Nephron (organoid): ENCODE data around the gene C5orf47.

Experiments
- H3K27ac Mint-ChIP-seq, 3 experiments: 2 replicates each; pipeline ENCODE4 v1.8.0; 2020; ENCODE audit warnings: mixed read lengths in 3 of 3, mild to moderate bottlenecking in 2 of 3, moderate library complexity in 1 of 3
- H3K27me3 Mint-ChIP-seq: 2 replicates; pipeline ENCODE4 v1.8.0; 2021; ENCODE audit warnings: low read depth, mild to moderate bottlenecking, moderate library complexity, mixed read lengths
- H3K36me3 Mint-ChIP-seq: 2 replicates; pipeline ENCODE4 v1.8.0; 2020; ENCODE audit warnings: low read depth, mixed read lengths
- H3K4me1 Mint-ChIP-seq: 2 replicates; pipeline ENCODE4 v1.8.0; 2020; ENCODE audit warnings: mixed read lengths
- H3K4me3 Mint-ChIP-seq, 3 experiments: 2 replicates each; pipeline ENCODE4 v1.8.0; 2020; ENCODE audit warnings: mild to moderate bottlenecking in 3 of 3, mixed read lengths in 3 of 3, moderate library complexity in 2 of 3
- H3K9me3 Mint-ChIP-seq: 2 replicates; pipeline ENCODE4 v1.8.0; 2020; ENCODE audit warnings: mixed read lengths
- TF ChIP-seq, protein P1 (sequence below), 3 experiments: fragments of 200-600 bp; sonication (generic); IDR thresholded peaks; one replicate each; pipeline ENCODE4 v1.5.0; 2021; ENCODE audit warnings: antibody characterized with exemption in 3 of 3; ENCODE audit not compliant: unreplicated experiment in 3 of 3

C5orf47 gene

DNA sequence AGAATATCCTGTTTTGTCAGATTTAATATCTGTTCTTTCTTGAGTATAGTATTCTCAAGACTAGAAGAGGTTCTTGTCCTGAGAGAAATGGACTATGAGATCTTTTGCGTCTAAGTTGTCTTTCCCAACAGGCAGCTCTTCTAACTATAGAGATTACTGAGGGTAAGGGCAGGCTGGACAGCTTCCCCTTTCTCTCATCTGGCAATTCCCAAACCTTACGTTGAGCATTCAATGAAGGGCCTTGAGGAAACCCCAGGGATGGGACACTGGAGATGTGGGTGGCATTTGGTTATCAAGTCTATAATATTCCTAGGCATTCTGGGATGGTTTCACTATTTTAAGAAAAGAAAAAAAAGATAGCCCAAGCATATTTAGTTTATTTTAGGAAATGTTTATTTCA, 28.0 kb upstream of the C5orf47 start:
- H3K4me3 Mint-ChIP-seq = peak overlapping the region in 1 of 3 experiments; percentile 50
- no peaks in the 10 kb centered on the region for H3K27me3 Mint-ChIP-seq
- no peak overlapping the region for H3K27ac Mint-ChIP-seq
- no peaks in the 10 kb centered on the region for H3K9me3 Mint-ChIP-seq
- peaks cover 20% of the 10 kb centered on the region for H3K36me3 Mint-ChIP-seq
- H3K4me1 Mint-ChIP-seq = peaks cover 28% of the 10 kb centered on the region
- TF ChIP-seq, protein P1, sequence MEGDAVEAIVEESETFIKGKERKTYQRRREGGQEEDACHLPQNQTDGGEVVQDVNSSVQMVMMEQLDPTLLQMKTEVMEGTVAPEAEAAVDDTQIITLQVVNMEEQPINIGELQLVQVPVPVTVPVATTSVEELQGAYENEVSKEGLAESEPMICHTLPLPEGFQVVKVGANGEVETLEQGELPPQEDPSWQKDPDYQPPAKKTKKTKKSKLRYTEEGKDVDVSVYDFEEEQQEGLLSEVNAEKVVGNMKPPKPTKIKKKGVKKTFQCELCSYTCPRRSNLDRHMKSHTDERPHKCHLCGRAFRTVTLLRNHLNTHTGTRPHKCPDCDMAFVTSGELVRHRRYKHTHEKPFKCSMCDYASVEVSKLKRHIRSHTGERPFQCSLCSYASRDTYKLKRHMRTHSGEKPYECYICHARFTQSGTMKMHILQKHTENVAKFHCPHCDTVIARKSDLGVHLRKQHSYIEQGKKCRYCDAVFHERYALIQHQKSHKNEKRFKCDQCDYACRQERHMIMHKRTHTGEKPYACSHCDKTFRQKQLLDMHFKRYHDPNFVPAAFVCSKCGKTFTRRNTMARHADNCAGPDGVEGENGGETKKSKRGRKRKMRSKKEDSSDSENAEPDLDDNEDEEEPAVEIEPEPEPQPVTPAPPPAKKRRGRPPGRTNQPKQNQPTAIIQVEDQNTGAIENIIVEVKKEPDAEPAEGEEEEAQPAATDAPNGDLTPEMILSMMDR (IDR thresholded peaks at IDR 0.05; ENCODE audit: unreplicated experiment in 3 of 3) = no peak

DNA sequence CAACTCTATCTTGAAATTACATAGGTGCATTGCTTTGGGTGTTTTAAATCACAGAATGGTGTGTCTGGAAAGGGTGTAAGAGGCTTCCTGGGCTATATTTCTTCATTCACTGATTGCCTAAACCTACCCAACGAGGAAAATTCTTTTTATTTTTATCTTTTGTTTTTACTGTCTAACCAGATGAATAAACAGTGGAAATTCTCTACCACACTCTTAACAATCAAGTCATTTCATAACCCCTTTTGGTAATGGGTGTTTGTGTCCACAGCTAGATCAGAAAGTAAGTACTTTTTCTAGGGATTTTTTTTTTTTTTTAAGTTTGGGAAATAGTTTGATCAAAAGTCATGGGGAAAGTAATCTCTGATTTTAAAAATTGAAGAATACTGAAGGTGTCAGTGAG, 27.6 kb upstream of the C5orf47 start:
- Mint-ChIP-seq H3K27ac (no peak overlapping the region), H3K4me1 (peaks cover 25% of the 10 kb centered on the region), H3K9me3 (no peaks in the 10 kb centered on the region), H3K4me3 (no peak overlapping the region), H3K36me3 (peaks cover 16% of the 10 kb centered on the region), H3K27me3 (no peaks in the 10 kb centered on the region)
- TF ChIP-seq, protein P1 (IDR thresholded peaks at IDR 0.05; ENCODE audit: unreplicated experiment in 3 of 3) = no peak

DNA sequence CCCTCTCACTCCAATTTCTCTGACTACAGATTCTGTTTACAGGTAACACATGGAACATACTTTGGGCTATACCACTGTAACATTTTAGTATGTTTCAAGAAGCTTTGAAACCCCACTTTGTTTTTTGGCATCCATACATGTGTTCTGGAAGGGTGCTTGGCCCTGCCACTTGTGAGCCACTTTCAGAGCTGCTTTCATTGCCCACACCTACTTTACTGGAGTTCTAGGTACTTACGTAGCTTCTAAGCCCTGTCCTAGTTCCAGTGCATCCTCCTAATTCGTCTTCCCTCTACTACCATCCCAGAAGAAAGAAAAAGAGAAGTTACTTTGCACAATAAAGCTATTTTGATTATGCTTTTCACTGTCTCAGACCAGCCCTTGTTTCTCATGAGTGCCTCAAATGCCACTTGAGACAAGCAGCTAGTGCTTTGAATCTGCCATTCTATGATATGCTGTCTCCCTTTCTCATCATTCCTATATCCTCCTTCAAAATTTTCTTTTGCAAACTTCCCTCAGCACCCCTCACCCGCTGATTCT, 26.5 kb upstream of the C5orf47 start:
- TF ChIP-seq, protein P1 (IDR thresholded peaks at IDR 0.05; ENCODE audit: unreplicated experiment in 3 of 3) = no peak
- Mint-ChIP-seq H3K4me3 (peak overlapping the region in 2 of 3 experiments; percentile 31 to 85), H3K27ac (peak overlapping the region; percentile 96 to 99 (median 99)), H3K27me3 (no peaks in the 10 kb centered on the region), H3K4me1 (peaks cover 30% of the 10 kb centered on the region), H3K36me3 (peaks cover 13% of the 10 kb centered on the region), H3K9me3 (no peaks in the 10 kb centered on the region)

DNA sequence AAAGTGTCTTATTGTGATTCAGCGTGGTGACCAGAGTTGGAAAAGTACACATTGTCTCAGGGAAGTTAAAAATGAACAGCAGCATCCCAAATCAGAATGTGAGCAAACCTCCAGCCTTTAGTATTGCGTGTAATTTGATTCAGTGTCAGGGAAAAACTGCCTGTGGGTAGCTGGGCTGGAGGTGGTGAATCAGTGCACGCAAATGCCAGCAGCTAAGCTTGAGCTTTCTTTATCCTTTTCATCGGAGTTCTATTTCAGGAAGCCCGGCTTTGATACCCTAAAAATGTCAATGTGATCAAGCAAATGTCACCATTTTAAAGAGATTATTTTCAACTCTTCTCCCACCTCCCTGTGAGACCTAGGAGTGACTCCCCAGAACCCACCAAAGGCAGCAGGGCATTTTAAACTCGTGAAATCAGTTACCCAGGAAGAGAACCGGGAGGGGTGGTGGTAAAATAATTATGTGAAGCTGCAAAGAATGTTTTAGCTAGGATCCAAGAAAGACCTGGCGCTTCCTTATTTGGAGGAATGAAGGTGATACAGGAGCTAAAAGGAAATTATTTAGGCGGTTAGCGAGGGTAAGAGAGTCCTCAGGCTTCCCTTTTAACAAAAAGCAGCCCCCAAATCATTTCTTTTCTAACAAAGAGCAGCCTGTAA, 25.7 kb upstream of the C5orf47 start:
- peak overlapping the region; percentile 78 to 92 (median 85) for H3K4me3 Mint-ChIP-seq
- peak overlapping the region; percentile 96 to 99 (median 99) for H3K27ac Mint-ChIP-seq
- peaks cover 38% of the 10 kb centered on the region for H3K4me1 Mint-ChIP-seq
- peaks cover 10% of the 10 kb centered on the region for H3K36me3 Mint-ChIP-seq
- TF ChIP-seq, protein P1 (IDR thresholded peaks at IDR 0.05; ENCODE audit: unreplicated experiment in 3 of 3) = no peak
- no peaks in the 10 kb centered on the region for H3K9me3 Mint-ChIP-seq
- H3K27me3 Mint-ChIP-seq = no peaks in the 10 kb centered on the region

DNA sequence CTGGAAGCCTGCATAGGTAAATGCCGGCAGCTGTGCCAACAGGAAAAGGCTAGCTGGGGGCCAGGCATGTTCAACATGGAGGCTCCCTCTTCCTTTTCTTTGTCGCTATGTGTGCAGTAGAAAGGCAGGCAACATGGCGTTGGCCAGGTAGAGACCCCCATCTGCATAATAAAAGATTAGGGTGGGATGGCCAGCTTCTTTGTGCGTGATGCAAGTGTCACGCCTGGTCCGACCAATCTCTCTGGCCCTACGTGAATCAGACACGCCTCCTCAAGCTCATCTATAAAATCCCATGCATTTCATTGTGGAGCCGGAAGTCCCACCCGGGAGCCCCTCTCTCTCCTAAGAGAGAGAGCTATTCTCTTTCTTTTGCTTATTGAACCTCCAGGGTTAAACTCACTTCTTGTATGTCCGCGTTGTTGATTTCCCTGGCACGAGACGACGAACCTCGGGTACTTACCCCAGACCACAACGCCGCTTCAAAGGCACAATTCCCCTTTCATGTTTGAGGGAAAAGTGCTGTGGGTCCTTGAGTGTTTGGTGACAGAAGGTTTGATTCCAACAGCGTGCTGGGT, 25.0 kb upstream of the C5orf47 start:
- Mint-ChIP-seq H3K9me3 (no peaks in the 10 kb centered on the region), H3K4me1 (peaks cover 44% of the 10 kb centered on the region), H3K4me3 (peak overlapping the region; percentile 78 to 92 (median 85)), H3K36me3 (peaks cover 10% of the 10 kb centered on the region), H3K27ac (peak overlapping the region; percentile 96 to 99 (median 99)), H3K27me3 (no peaks in the 10 kb centered on the region)
- TF ChIP-seq, protein P1 (IDR thresholded peaks at IDR 0.05; ENCODE audit: unreplicated experiment in 3 of 3) = no peak
